ENCODE results near the gene TMEM45B.

DNA sequence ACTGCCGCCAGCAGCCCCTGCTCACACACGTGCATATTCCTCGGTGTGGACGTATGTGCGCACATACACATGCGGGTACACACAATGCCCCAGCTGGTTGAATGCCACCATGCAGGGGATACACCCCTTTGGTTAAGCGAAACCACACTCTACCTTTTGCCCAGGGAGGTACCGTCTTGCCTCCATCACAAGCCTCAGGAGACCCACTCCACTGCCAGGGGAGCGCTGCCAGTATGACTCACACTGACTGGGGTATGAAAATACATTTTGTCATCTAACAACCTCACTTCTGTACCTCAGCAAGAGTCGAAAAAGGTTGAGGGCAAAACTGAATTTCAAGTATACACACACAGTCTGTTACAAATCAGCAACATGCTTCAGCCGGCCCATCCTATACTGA is 39.4 kb downstream of the TMEM45B start:
- TF ChIP-seq, protein P1, sequence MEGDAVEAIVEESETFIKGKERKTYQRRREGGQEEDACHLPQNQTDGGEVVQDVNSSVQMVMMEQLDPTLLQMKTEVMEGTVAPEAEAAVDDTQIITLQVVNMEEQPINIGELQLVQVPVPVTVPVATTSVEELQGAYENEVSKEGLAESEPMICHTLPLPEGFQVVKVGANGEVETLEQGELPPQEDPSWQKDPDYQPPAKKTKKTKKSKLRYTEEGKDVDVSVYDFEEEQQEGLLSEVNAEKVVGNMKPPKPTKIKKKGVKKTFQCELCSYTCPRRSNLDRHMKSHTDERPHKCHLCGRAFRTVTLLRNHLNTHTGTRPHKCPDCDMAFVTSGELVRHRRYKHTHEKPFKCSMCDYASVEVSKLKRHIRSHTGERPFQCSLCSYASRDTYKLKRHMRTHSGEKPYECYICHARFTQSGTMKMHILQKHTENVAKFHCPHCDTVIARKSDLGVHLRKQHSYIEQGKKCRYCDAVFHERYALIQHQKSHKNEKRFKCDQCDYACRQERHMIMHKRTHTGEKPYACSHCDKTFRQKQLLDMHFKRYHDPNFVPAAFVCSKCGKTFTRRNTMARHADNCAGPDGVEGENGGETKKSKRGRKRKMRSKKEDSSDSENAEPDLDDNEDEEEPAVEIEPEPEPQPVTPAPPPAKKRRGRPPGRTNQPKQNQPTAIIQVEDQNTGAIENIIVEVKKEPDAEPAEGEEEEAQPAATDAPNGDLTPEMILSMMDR (IDR thresholded peaks at IDR 0.05): no peak
- TF ChIP-seq POLR2AphosphoS5 (IDR thresholded peaks at IDR 0.05) (no peak), EP300 (IDR thresholded peaks at IDR 0.05) (no peak), POLR2A (IDR thresholded peaks at IDR 0.05) (no peak)

All from gastroesophageal sphincter (tissue), 3 donors.